H1 (cell line): ENCODE data around the gene TFE3. TPM values are rescaled to one million over a fixed set of nuclear protein-coding genes. Genes with fewer than 3 reads are reported as not detected.

Experiments
- CTCF ChIA-PET: fragments of 300-600 bp; sonication (Branson Sonifier 250); formaldehyde crosslinking; loops from one replicate; lab custom pipeline; 2021; ENCODE audit not compliant: partially characterized antibody; lab: Charles Lee
- POLR2A ChIA-PET: fragments of 300-600 bp; sonication (Branson Sonifier 250); formaldehyde crosslinking; loops from one replicate; lab custom pipeline; 2021; ENCODE audit warnings: inconsistent platforms; ENCODE audit not compliant: partially characterized antibody; lab: Charles Lee
- DNase-seq, 2 experiments: peaks; one replicate each; pipeline versions ENCODE4 v3.0.0 to v3.0.0-alpha.2; 2010 to 2022; ENCODE audit warnings: low spot score in 2 of 2, low read depth in 1 of 2, mixed read lengths in 1 of 2
- FAIRE-seq: peaks from 2 replicates; lab custom pipeline; 2011; peaks lifted over from hg19 to GRCh38; lab: Jason Lieb, UNC
- H2AFZ ChIP-seq: 2 replicates; pipeline ENCODE4 v1.8.1; 2012; ENCODE audit warnings: low read length, inconsistent platforms
- H2AK5ac ChIP-seq: 2 replicates; pipeline ENCODE4 v1.6.1; 2013; ENCODE audit warnings: low read depth, low read length
- H2BK120ac ChIP-seq: replicated peaks from 2 replicates; pipeline ENCODE3; 2013; ENCODE audit warnings: low read depth, low read length, inconsistent platforms
- H2BK12ac ChIP-seq: 2 replicates; pipeline ENCODE4 v1.6.1; 2013; ENCODE audit warnings: low read depth, low read length
- H2BK15ac ChIP-seq: 2 replicates; pipeline ENCODE4 v1.6.1; 2013; ENCODE audit warnings: low read length
- H2BK20ac ChIP-seq: 2 replicates; pipeline ENCODE4 v1.6.1; 2013; ENCODE audit warnings: low read length
- H2BK5ac ChIP-seq: 2 replicates; pipeline ENCODE4 v1.6.1; 2013; ENCODE audit warnings: low read depth, low read length
- H3K14ac ChIP-seq: 2 replicates; pipeline ENCODE4 v1.6.1; 2013; ENCODE audit warnings: inconsistent platforms; ENCODE audit not compliant: insufficient read length
- H3K18ac ChIP-seq: 2 replicates; pipeline ENCODE4 v1.6.1; 2013; ENCODE audit warnings: low read length; ENCODE audit errors: extremely low read depth
- H3K23ac ChIP-seq: 2 replicates; pipeline ENCODE4 v1.6.1; 2013; ENCODE audit warnings: inconsistent platforms; ENCODE audit not compliant: insufficient read length
- H3K23me2 ChIP-seq: 2 replicates; pipeline ENCODE4 v1.6.1; 2013; ENCODE audit warnings: low read depth, low read length
- H3K27ac ChIP-seq: 2 replicates; pipeline ENCODE4 v1.6.1; 2011; ENCODE audit warnings: low read depth, low read length, inconsistent platforms
- H3K27me3 ChIP-seq, 4 experiments: replicated peaks in 1 of 4; 1 replicate in 1 of 4; 2 replicates in 3 of 4; pipeline versions ENCODE4 v1.6.1 to v1.8.1; 2011 to 2013; ENCODE audit warnings: low read length in 3 of 4, mild to moderate bottlenecking in 3 of 4, inconsistent platforms in 2 of 4, mixed read lengths in 2 of 4, moderate library complexity in 1 of 4; ENCODE audit not compliant: control insufficient read depth in 3 of 4, insufficient read depth in 3 of 4; ENCODE audit errors: extremely low read depth in 1 of 4
- H3K36me3 ChIP-seq, 4 experiments: 2 replicates each; pipeline versions ENCODE4 v1.6.1 to v1.8.1; 2011 to 2013; ENCODE audit warnings: mild to moderate bottlenecking in 4 of 4, low read length in 3 of 4, moderate library complexity in 2 of 4, control low read depth in 1 of 4, inconsistent platforms in 1 of 4; ENCODE audit not compliant: insufficient read depth in 4 of 4, control insufficient read depth in 2 of 4
- H3K4ac ChIP-seq: replicated peaks from 2 replicates; pipeline ENCODE3; 2013; ENCODE audit warnings: low read length, low read depth, mixed read lengths, inconsistent platforms; ENCODE audit not compliant: insufficient read length
- H3K4me1 ChIP-seq, 4 experiments: replicated peaks in 1 of 4; 1 replicate in 1 of 4; 2 replicates in 3 of 4; pipeline versions ENCODE4 v1.6.1 to v1.8.1; 2011 to 2013; ENCODE audit warnings: low read length in 3 of 4, inconsistent platforms in 2 of 4, mixed read lengths in 1 of 4; ENCODE audit not compliant: insufficient read depth in 4 of 4, control insufficient read depth in 3 of 4
- H3K4me2 ChIP-seq, 2 experiments: 2 replicates each; pipeline versions ENCODE4 v1.6.1 to v1.8.1; 2011 to 2013; ENCODE audit warnings: low read depth in 2 of 2, low read length in 2 of 2, control low read depth in 1 of 2, inconsistent platforms in 1 of 2, mild to moderate bottlenecking in 1 of 2; ENCODE audit not compliant: insufficient read depth in 1 of 2
- H3K4me3 ChIP-seq, 4 experiments: fragments of 200-600, 300-600 bp in 1 of 4; sonication (generic), shearing (Covaris generic), sonication (Bioruptor Twin) in 1 of 4; 2 replicates each; pipeline versions ENCODE4 v1.5.1 to v1.8.1; 2011 to 2016; ENCODE audit warnings: low read length in 4 of 4, low read depth in 3 of 4, control low read depth in 2 of 4, inconsistent platforms in 2 of 4, mild to moderate bottlenecking in 2 of 4, mixed read lengths in 1 of 4, moderate library complexity in 1 of 4; ENCODE audit not compliant: insufficient read depth in 2 of 4; ENCODE audit errors: extremely low read depth in 1 of 4
- H3K56ac ChIP-seq: replicated peaks from 2 replicates; pipeline ENCODE3; 2013; ENCODE audit warnings: low read depth, mild to moderate bottlenecking, mixed read lengths, low read length, inconsistent platforms; ENCODE audit not compliant: insufficient read length
- H3K79me1 ChIP-seq: 2 replicates; pipeline ENCODE4 v1.6.1; 2013; ENCODE audit warnings: low read depth, low read length, control low read depth
- H3K79me2 ChIP-seq, 2 experiments: 2 replicates each; pipeline versions ENCODE4 v1.6.1 to v1.8.1; 2012 to 2013; ENCODE audit warnings: low read length in 2 of 2, mild to moderate bottlenecking in 2 of 2, inconsistent platforms in 1 of 2; ENCODE audit not compliant: insufficient read depth in 2 of 2, control insufficient read depth in 1 of 2
- H3K9ac ChIP-seq, 4 experiments: replicated peaks in 1 of 4; 1 replicate in 1 of 4; 2 replicates in 3 of 4; pipeline versions ENCODE4 v1.6.1 to v1.8.1; 2011 to 2013; ENCODE audit warnings: low read depth in 3 of 4, low read length in 3 of 4, control low read depth in 2 of 4, mild to moderate bottlenecking in 2 of 4, moderate library complexity in 2 of 4, inconsistent platforms in 1 of 4; ENCODE audit errors: extremely low read depth in 1 of 4
- H3K9me3 ChIP-seq, 2 experiments: 2 replicates each; pipeline versions ENCODE4 v1.6.1 to v1.8.1; 2012 to 2013; ENCODE audit warnings: mild to moderate bottlenecking in 2 of 2, moderate library complexity in 2 of 2, control low read depth in 1 of 2, inconsistent platforms in 1 of 2, low read depth in 1 of 2, low read length in 1 of 2, mixed read lengths in 1 of 2; ENCODE audit not compliant: insufficient read depth in 2 of 2
- H4K20me1 ChIP-seq, 2 experiments: replicated peaks in 1 of 2; 2 replicates each; pipeline versions ENCODE3 to v1.8.1; 2011 to 2013; ENCODE audit warnings: inconsistent platforms in 2 of 2, low read length in 2 of 2, mild to moderate bottlenecking in 1 of 2; ENCODE audit not compliant: insufficient read depth in 2 of 2, control insufficient read depth in 1 of 2
- H4K5ac ChIP-seq: 2 replicates; pipeline ENCODE4 v1.6.1; 2013; ENCODE audit warnings: low read length, low read depth, mixed read lengths, inconsistent platforms; ENCODE audit not compliant: insufficient read length
- H4K8ac ChIP-seq: 2 replicates; pipeline ENCODE4 v1.8.0; 2013; ENCODE audit warnings: mild to moderate bottlenecking, moderate library complexity, low read length, inconsistent platforms; ENCODE audit not compliant: insufficient read depth; ENCODE audit errors: extremely low read depth
- H4K91ac ChIP-seq: replicated peaks from 2 replicates; pipeline ENCODE3; 2013; ENCODE audit warnings: low read length, mixed read lengths, inconsistent platforms; ENCODE audit not compliant: insufficient read length
- BACH1 ChIP-seq: IDR thresholded peaks from 2 replicates; pipeline ENCODE4 v1.6.1; 2012; ENCODE audit warnings: low read length, improper control_type of control experiment
- BRCA1 ChIP-seq: IDR thresholded peaks from 2 replicates; pipeline ENCODE4 v1.6.1; 2012; ENCODE audit warnings: low read depth, low read length, improper control_type of control experiment
- EP300 ChIP-seq, 2 experiments: IDR thresholded peaks; 1 replicate in 1 of 2; 2 replicates in 1 of 2; pipeline ENCODE4 v1.6.1; 2011 to 2012; ENCODE audit warnings: low read depth in 2 of 2, low read length in 2 of 2, mild to moderate bottlenecking in 2 of 2, borderline replicate concordance in 1 of 2, inconsistent platforms in 1 of 2, moderate library complexity in 1 of 2
- KDM1A ChIP-seq: fragments of 200-600, 300-600 bp; sonication (generic); IDR thresholded peaks from 2 replicates; pipeline ENCODE4 v1.7.1; 2016; ENCODE audit warnings: mild to moderate bottlenecking, low read length, borderline replicate concordance
- RFX5 ChIP-seq: IDR thresholded peaks from 2 replicates; pipeline ENCODE4 v1.6.1; 2011; ENCODE audit warnings: low read depth, low read length, improper control_type of control experiment, borderline replicate concordance
- SP2 ChIP-seq: IDR thresholded peaks from 2 replicates; pipeline ENCODE4 v1.6.1; 2012; ENCODE audit warnings: mild to moderate bottlenecking, low read length, inconsistent platforms
- SRF ChIP-seq: IDR thresholded peaks from 2 replicates; pipeline ENCODE4 v1.6.1; 2011; ENCODE audit warnings: mild to moderate bottlenecking, low read depth, low read length, moderate library complexity
- SUZ12 ChIP-seq: fragments of 200-600 bp; sonication (generic); IDR thresholded peaks from 2 replicates; pipeline ENCODE4 v1.6.1; 2012; ENCODE audit warnings: mild to moderate bottlenecking, inconsistent platforms, low read length, moderate library complexity, mixed read lengths
- TEAD4 ChIP-seq: IDR thresholded peaks from 2 replicates; pipeline ENCODE4 v1.6.1; 2012; ENCODE audit warnings: low read depth, low read length, inconsistent platforms, mixed read lengths
- YY1 ChIP-seq: IDR thresholded peaks from 2 replicates; pipeline ENCODE4 v1.6.1; 2011; ENCODE audit warnings: low read depth, mild to moderate bottlenecking, low read length
- WGBS, 2 experiments: shearing (Covaris generic) in 1 of 2; methylation state at CpG; one replicate each; pipeline versions ENCODE4 v1.1.6 to v1.1.7; 2013 to 2015; ENCODE audit warnings: low lambda C conversion rate in 2 of 2, mixed read lengths in 2 of 2, inconsistent platforms in 1 of 2, low coverage in 1 of 2, missing lambda C conversion rate in 1 of 2; ENCODE audit not compliant: insufficient replicate concordance in 2 of 2, insufficient coverage in 1 of 2, insufficient read length in 1 of 2; ENCODE audit errors: extremely low coverage in 1 of 2, missing lambda C conversion rate in 1 of 2; 5-methylcytosine and 5-hydroxymethylcytosine counted together
- polyA plus RNA-seq, 7 experiments: library from polyadenylated mRNA; depleted of rRNA in 3 of 7; stranded (reverse) in 5 of 7; unstranded in 2 of 7; fragments of >200 nt in 5 of 7; fragments of 200-250 nt in 2 of 7; gene quantifications; 1 replicate in 5 of 7; 2 replicates in 1 of 7; 4 replicates in 1 of 7; pipeline versions ENCODE4 v1.2.1 to v1.2.3, GENCODE V29; 2011 to 2013; ENCODE audit warnings: missing spikeins in 2 of 7, mixed read lengths in 2 of 7
- total RNA-seq: library from RNA; stranded (reverse); fragmentation: NEBNext Ultra II Directional; extraction: Animal tissue kit (Norgen Biotek cat#: 25700); gene quantifications from 2 replicates; pipeline ENCODE4 v1.2.1, GENCODE V29; 2021
- TF ChIP-seq, protein P1 (sequence below): IDR thresholded peaks from 2 replicates; pipeline ENCODE4 v1.6.1; 2011; ENCODE audit warnings: low read depth, mild to moderate bottlenecking, low read length; ENCODE audit not compliant: insufficient read depth

The TFE3 gene
- total and polyA plus RNA-seq, 2 of the 8 experiments (the other 6 are each of a cell fraction or from before 2014, with no cell fraction given): 33.7 to 52.9 TPM

DNA sequence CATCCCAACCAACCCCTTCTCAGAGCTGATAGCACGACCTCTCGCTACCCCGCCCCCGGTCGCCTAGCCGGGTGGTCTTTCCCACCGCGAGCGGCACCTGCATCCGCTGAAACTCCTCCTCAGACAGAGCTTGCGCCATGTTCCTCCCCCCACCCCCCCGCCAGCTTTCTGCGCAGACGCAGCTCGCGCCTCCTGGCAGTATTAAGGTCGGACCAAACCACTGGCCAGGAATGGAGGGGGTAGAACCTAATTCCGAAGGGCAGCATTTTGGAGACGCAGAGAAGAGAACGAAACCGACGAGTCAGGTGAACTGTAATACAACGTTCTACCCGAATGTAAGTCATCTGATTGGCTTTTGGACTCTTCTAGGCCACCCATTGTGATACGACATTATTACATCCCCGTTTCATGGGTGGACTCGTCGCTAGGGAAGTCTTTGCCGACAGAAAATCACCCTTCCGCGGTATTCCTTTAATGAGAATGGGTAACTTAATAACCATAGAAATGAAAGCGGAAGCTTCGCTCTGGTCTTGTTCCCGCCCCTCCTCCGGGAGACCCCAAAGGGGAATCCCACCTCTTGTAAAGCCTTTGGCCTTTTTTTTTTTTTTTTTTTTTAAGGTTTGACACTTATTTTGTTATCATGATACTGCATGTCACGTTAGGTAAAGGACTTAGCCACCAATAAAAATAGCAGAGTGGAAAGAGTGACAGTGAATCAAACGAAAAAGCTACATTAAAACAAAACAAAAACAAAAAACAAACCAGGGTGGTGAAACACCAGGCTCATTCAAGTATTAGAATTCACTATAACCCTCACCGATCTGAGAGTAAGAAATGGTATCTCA is 40.8 kb downstream of the TFE3 start, which contains the start of gene GRIPAP1:
TSS of gene GRIPAP1 (minus strand) at position 174 of the 845 bp plus-strand sequence. CDS start at position 139, 35 bp downstream.
- H2AFZ ChIP-seq: peak within 1 kb of the TSS; percentile 88; the same call in 1 of the 2 replicates
- TF ChIP-seq SRF (no peak), TEAD4 (peak; percentile 2; the same call in 1 of the 2 replicates), BACH1 (no peak), RFX5 (no peak), SUZ12 (no peak), EP300 (IDR thresholded peaks at IDR 0.05; ENCODE audit: borderline replicate concordance in 1 of 2, low read depth in 2 of 2, low read length in 2 of 2) (peak in 1 of 2 experiments; percentile 95; a peak in 2 of 3 replicates), KDM1A (no peak), SP2 (no peak), YY1 (peak; percentile 86), BRCA1 (no peak)
- TF ChIP-seq, protein P1, sequence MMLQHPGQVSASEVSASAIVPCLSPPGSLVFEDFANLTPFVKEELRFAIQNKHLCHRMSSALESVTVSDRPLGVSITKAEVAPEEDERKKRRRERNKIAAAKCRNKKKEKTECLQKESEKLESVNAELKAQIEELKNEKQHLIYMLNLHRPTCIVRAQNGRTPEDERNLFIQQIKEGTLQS: no peak

More for the DNA sequence above, 40.8 kb downstream of the TFE3 start, which contains the start of gene GRIPAP1:
- Histone ChIP-seq H4K5ac (peak within 1 kb of the TSS; percentile 95), H4K8ac (peak within 1 kb of the TSS; percentile 95; the same call in 1 of the 2 replicates), H3K9me3 (no peaks in the 10 kb centered on the region), H3K27me3 (no peaks in the 10 kb centered on the region), H3K23me2 (no peaks in the 10 kb centered on the region), H3K18ac (peak within 1 kb of the TSS; percentile 60), H3K36me3 (peaks cover 2 to 19% (median 15%) of the 10 kb centered on the region in 4 experiments; a peak in 7 of 8 replicates), H3K23ac (no peak within 1 kb of the TSS), H2BK15ac (no peak within 1 kb of the TSS), H3K27ac (peak within 1 kb of the TSS; percentile 96), H2BK5ac (peak within 1 kb of the TSS; percentile 98), H3K56ac (no peak within 1 kb of the TSS), H3K4me1 (peaks cover 0 to 3% (median 0%) of the 10 kb centered on the region in 4 experiments; a peak in 1 of 7 replicates), H3K14ac (no peak within 1 kb of the TSS), H3K4ac (peak within 1 kb of the TSS; percentile 65), H4K20me1 (peaks cover 0 to 3% of the 10 kb centered on the region in 2 experiments), H3K4me2 (peak within 1 kb of the TSS; percentile 75 to 83), H3K9ac (peak within 1 kb of the TSS; percentile 57 to 99 (median 94)), H3K79me1 (no peaks in the 10 kb centered on the region), H2BK12ac (peak within 1 kb of the TSS; percentile 98; the same call in 1 of the 2 replicates), H3K79me2 (peaks cover 3 to 15% of the 10 kb centered on the region in 2 experiments; a peak in 3 of 4 replicates), H2BK20ac (no peak within 1 kb of the TSS), H4K91ac (peak within 1 kb of the TSS; percentile 79), H2BK120ac (no peak within 1 kb of the TSS), H3K4me3 (peak within 1 kb of the TSS; percentile 87 to 100 (median 98)), H2AK5ac (no peak within 1 kb of the TSS)
- POLR2A ChIA-PET: interaction anchor here (0.6 to 2.5 kb wide), 13 partner anchors 13 to 179 kb away, joined by 3 to 24 read pairs (median 4); partner anchors contain the start of genes KCND1 and TFE3
- peak; percentile 64 to 77 for DNase-seq
- WGBS, 2 experiments: 8% methylated on average over 20 of the region's 38 CpGs; no CpG with 5 or more reads in 1 of the 2 experiments
- CTCF ChIA-PET: no interaction called here
- peak; percentile 89 for FAIRE-seq
